ENCODE data around the gene INSIG2.
A peak's percentile ranks its signal among the peaks of the same experiment; 100 is the strongest.

INSIG2 gene

GRCh38 chr2:118088051-118089024 lies at the start of gene INSIG2:
Gene INSIG2 (plus strand): TSS chr2:118088471. CDS start chr2:118096557, 8,086 bp downstream.
- peak; percentile 87 for DNase-seq

GRCh38 chr2:118040891-118041290 lies 47.4 kb upstream of the INSIG2 start:
- DNase-seq, result no peak

- no peak for DNase-seq
These were observed 44.1 kb upstream of the INSIG2 start for GRCh38 chr2:118044103-118044716.

- no peak for DNase-seq
These were observed 43.4 kb upstream of the INSIG2 start for GRCh38 chr2:118044854-118045253.

- no peak for DNase-seq
These were observed 43.0 kb upstream of the INSIG2 start for GRCh38 chr2:118045286-118045685.

GRCh38 chr2:118046634-118047210 lies 41.5 kb upstream of the INSIG2 start:
- no peak for DNase-seq

GRCh38 chr2:118047380-118047826 lies 40.9 kb upstream of the INSIG2 start:
- no peak for DNase-seq

- DNase-seq, result no peak
These were observed 39.9 kb upstream of the INSIG2 start for GRCh38 chr2:118048401-118048800.

GRCh38 chr2:118049140-118049815 lies 39.0 kb upstream of the INSIG2 start:
- DNase-seq, result no peak

GRCh38 chr2:118049816-118050140 lies 38.5 kb upstream of the INSIG2 start:
- no peak for DNase-seq

- DNase-seq, result no peak
These were observed 37.9 kb upstream of the INSIG2 start for GRCh38 chr2:118050386-118050785.

GRCh38 chr2:118050974-118051373 lies 37.3 kb upstream of the INSIG2 start:
- no peak for DNase-seq

GRCh38 chr2:118051826-118052358 lies 36.4 kb upstream of the INSIG2 start:
- no peak for DNase-seq

- DNase-seq, result no peak
These were observed 35.8 kb upstream of the INSIG2 start for GRCh38 chr2:118052474-118052873.

GRCh38 chr2:118053681-118054080 lies 34.6 kb upstream of the INSIG2 start:
- no peak for DNase-seq

GRCh38 chr2:118054213-118055008 lies 33.9 kb upstream of the INSIG2 start:
- no peak for DNase-seq

GRCh38 chr2:118055512-118056164 lies 32.6 kb upstream of the INSIG2 start:
- DNase-seq, result no peak

GRCh38 chr2:118056165-118056534 lies 32.1 kb upstream of the INSIG2 start:
- no peak for DNase-seq

- no peak for DNase-seq
These were observed 31.5 kb upstream of the INSIG2 start for GRCh38 chr2:118056801-118057200.

- DNase-seq, result no peak
These were observed 29.3 kb upstream of the INSIG2 start for GRCh38 chr2:118058951-118059350.

GRCh38 chr2:118059919-118060478 lies 28.3 kb upstream of the INSIG2 start:
- no peak for DNase-seq

Data from stimulated activated naive CD4-positive, alpha-beta T cell treated with Interleukin-2 at 50 U/mL for 16 hours (primary cell).